DMS53 treated with DMSO at 0.1 percent for 48 hours (cell line): Measurements from ENCODE around the gene RAP1GAP2.

Source experiments
- DNase-seq: peaks from one replicate; lab custom pipeline; 2025; ENCODE audit not compliant: unreplicated experiment; lab: John Stamatoyannopoulos, UW

Gene RAP1GAP2

DNA sequence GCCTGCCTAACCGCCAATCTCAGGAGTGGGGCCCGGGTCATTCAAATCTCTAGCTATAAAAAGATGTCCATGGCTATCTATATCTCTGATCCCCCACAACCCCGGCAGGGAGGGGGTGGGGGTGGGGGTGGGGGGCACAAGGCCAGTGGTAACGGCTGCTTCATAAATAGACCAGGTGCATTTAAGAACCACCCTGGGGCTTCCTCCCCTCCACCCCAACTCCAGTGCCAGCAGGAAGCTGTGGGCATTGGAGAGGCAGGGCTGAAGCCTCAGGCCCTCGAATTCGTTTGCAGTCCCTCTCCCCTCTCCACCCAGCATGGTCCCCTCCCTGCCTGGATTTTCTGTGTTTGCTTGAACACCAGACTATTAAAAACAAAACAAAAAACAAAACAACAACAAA is 56.0 kb downstream of the RAP1GAP2 start:
- no peak for DNase-seq

DNA sequence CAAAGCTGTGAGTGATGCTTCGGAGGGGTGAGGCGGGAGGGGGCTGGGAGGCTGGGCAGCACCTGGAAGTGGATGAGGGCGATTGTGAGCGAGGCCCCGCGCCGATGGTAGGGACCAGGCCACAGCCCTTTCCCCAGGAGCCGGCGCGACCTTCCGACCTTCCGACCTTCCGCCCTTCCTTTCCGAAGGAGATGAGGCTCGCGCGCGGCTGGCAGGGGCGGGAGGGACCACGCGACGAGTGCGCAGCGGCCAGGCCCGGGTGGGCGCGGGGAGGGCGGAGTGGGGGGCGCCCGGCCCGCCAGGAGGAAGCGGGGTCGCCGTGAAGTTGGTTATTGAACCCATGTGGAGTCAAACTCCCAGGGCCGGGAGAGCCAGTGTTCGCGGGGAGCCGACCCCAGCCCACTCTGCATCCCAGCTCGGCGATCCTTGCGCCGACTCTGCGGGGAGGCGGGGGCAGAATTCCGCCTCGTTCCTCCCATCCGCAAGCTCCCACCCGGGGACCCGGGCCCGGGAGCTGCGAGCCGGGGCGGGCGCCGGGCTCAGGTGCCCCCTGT is 56.6 kb downstream of the RAP1GAP2 start:
- no peak for DNase-seq

DNA sequence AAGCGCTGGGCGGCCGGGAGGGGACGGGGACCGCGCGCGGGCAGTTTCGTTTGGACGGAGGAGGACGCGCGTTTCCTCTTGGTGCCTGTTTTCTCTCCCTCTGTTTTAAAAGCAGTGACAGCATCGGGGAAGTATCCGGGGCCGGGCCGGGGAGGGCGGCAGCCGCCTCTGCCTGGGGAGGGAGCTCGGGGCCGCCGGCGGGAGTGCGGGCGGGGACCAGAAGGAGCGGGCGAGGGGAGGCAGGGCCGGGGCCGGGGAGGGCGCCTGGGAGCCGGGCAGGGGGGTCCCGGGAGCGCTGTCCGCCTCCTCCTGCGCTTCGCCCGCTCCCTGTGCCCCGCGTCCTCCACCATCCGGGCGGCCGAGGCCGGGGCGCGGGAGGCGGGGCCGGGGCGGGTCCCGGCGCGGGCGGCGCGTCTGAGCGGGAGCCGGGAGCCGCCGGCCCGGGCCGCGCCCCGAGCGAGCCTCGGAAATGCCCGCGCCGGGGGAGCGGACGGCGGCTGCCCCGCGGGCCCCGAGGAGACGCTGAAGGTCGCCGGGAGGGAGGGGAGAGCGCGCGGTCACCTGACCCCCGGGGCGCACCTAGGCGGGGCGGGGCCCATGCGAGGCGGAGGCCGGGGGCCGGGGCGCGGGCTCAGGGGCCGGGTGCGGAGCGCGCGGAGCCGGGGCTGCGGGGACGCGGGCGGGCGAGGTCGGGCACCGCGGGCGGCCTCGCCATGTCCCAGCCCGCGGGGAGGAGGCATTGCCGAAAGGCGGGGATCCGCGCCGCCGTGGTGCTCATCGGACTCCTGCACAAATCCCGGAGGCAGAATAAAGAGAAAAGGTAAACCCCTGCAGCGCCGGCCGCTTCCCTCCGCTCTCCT is 57.3 kb downstream of the RAP1GAP2 start:
- peak; percentile 26 for DNase-seq

DNA sequence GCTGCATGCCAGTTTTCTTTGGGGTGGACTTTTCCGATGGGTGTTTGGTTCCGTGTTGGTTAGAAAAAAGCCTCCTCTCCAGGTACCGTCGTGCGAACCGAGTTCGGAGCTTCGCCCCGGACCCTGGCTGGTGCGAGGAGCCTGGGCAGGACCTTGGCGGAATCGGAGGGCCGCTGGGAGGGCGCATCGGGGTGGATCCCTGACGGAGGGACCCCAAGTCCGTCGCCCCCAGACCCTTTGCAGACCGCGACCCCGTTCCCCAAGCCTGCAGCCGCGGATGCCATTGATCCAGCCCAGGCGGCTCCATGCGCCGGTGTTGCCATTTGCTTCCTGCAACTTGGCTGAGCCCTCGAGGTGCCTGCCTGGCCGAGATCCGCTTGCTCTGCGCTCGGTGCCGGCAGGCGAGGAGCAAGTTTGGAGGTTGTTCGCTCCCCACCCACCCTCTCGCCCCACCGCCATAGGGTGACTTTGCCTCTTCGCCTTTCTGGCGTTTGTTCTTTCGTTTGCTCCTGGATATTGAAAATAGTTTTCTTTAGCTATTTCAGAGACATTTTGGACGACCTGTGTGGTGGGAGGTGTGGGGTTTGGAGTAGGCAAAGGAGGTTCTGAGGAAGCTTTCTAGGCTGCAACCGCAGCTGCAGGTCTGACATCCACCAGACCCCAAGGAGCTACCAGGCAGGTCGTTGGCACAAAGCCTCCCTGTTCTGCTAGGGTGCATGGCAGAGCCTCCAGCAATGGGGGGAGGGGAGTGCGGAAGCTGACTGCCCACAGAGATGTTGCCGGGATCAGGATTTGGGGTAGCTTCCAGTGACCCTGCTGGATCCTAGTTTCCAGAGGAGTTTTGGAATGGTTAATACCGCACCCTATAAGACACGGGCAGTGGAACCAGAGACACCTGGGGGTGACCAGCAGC is 58.2 kb downstream of the RAP1GAP2 start:
- peak; percentile 20 for DNase-seq

DNA sequence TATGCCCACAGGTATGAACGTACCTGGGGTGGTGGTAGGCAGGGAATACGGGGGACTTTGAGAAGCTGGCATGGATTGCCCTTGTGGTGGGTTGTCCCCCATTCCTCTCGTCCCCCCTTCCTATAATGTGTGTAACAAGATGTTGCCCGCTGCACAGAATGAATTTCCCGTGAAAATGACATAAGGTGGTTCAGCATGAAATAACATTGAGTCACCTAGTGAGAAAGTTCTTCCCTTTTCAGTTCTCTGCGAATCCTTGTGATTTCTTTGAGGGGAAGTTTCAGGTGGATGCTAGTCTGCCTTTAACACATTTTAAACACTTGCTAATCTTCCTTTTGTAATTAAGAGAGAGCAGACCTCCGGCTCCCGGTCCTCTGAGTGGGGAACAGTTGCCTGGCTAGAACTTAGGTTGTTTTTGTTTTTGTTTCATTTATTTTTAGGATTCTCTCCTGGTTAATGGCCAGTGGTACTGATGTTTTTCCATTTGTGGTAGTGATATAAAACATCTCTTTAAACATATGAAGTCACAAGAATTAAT is 58.9 kb downstream of the RAP1GAP2 start:
- no peak for DNase-seq

DNA sequence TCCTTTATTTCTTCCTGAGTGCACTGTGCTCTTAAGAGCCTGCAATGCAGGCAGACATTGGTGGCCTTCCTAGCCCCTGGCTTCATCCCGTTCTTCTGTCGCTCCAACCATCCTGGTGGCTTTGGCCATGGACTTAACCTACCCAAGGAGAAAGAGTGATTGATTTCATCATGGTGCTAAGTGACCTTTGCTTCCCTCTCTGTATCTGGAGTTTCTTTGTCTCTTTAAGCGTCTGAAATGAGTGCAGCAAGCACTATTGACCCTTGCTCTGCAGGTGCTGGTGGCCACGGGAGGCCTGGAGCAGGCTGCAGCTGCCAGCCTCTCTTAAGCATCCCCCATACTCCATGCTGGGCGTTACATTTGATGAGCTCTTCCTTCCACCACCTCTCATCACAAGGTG is 60.5 kb downstream of the RAP1GAP2 start:
- DNase-seq = no peak

DNA sequence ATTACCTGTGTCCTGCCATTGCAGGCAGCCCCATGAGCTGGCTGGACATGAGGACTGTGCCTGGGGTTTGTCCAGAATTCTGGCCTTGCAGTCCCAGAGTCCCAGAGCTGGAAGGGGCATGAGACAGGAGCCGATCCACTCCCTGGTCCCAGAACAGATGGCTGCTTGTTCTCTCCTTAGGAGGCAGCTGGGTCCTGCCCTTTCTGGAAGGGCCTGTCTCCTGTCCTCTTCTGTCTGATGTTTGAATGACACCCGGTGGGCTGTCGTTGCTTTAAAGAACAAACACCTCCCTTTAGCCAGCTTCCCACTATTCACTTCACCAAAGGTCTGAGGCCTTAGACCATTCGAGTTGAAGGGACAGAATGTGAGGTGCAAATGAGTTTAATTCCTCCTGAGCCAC is 63.8 kb downstream of the RAP1GAP2 start:
- DNase-seq = no peak

DNA sequence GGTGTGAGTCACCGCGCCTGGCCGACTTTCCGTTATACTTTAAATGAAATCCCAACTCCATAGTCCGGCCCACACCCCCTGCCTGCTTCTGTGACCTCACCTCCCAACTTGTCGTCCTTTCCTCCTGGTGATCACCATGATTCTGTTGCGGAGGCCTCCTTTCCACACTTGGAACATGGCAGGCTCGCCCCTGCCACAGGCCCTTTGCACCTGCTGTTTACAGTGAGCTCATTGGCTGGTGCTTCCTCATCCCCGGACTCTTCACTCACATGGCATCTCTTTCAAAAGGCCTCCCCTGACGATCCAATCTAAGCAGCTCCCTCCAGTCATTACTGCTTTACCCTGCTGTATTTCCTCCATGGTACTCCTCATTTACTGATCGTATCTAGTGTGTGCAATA is 64.6 kb downstream of the RAP1GAP2 start:
- DNase-seq = no peak

DNA sequence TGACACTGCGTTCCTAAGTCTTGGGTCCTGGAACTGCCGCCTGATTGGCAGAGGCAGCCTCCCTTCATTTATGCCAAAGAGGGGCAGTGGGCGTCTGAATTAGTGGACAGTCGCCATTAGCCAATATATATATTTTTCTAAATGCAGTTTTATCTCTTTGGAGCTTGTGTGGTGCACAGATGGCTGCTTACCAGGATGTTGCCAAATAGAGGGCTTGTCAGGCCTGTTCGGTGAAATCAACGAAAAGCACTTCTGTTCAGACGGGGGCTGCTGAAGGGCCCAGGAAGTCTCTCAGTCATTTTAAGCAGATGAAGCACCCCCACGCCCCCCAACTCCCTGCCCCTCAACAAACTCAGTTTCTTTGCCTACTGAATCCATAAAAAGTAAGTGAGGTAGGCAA is 66.0 kb downstream of the RAP1GAP2 start:
- no peak for DNase-seq

DNA sequence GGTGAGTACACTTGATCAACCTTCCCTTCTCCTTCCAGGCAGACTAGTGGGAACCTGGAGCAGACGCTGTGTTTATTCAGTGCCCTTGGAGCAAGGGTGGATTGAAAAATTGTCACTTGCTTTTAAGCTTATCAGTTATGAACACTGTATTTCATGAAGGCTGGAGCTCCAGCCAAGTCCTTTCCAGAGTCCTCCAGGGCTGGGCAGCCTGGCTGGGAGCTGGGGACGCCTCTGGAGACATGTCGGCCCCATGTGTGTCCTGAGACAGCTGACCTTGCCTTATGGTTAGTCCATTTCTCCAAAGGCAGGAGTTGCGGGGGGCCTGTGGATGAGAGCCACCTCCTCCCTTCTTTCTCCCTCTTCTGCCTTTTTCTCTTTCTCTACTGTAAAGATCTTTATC is 67.0 kb downstream of the RAP1GAP2 start:
- no peak for DNase-seq

DNA sequence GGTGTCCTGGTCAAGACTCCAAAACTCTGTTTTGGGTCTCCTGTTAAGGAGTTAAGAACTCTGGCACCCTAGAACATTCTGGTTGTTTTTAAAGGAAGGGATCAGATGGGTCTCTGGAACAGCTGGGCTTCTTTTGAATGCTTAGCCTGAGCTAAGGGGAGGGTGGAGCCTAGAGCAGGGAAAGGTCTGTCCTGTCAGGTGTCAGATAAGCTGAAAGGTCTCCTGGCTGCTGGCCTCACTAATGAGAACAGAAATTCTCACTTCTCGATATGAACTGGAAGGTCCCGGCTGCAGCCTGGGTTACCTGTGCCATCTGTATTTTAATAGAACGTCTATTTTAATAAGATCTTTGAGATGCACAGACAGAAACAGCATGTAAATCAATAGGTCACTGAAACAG is 69.0 kb downstream of the RAP1GAP2 start:
- no peak for DNase-seq

DNA sequence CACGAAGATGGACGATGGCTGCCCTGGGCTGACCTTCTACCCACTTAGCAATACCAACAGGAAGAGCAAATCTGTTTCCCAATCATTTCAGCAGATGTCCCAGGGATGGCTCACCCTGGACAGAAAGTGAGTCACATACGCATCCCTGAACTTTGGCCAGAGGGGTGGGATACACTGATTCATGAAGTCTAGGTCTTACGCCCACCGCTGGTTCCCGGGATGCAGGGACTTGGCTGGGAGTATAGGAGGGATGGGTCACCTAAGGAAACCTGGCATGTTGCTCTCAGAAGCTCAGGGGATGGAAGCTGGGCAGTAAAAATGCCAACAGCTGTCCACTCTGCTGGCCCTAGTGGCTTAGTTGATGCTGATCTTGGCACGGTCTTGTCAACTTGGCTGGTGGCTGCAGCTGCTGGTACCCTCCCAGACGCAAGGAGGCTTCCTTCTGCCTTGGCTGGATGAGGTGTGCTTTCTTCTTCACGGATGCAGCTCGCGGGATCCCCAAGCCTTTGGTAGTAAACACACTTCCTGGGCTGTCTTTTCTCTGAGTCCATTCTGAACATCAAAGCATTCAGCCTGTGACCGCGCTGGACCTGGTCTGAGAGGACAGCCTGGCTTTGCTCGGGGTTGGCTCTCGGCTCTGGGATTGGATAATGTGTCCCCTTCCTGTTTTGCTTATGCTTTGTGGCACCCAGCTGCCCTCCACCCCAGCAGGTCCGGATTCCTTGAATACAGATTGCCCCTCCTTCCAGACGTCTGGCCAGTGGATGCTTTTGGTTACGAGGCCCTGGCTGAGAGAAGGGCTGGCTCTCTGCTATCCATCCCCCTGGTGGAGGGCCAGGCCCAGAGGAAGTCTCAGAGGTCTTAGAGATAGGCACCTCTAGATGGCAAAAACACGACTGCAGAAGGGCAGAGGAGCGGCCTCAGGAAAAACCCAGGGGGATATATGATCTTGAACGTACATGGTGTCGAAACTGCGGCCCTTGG is 71.5 kb downstream of the RAP1GAP2 start:
- no peak for DNase-seq

DNA sequence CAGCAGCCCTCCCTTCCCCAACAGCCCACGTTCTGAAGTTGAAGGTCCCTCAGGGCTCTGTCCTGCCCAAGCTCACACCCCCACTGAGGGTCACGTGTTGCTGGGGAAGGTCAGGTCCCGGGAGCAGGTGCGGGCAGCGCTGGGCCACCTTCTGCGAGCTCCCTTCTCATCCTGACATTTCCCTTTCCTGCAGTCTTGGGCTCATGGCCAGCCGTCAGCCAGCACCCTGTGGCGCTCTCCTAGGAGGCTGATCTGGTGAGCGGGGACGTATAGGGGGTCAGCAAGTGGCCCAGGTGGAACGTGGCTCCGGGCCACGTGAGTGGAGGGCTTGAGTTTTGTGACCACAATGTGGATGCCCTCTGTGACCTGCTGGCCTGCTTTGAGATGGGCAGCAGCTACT is 73.4 kb downstream of the RAP1GAP2 start:
- DNase-seq = no peak

DNA sequence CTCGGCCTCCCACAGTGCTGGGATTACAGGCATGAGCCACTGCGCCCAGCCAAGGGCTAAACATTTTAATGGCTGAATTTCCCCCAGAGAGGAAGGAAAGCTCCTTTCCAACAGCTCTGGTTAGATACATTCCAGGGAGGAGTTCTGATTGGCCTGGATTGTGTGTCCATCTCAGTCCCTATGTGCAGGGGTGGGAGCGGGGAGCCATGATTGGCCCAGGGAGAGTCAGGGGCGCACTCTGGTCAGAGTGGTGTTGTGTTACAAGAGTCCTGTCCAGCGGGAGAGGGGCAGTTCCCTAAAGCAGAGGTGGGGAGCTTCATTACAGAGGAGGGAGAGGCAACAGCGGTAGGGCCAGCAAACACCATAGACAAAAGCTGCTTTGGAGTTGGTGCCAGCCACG is 75.0 kb downstream of the RAP1GAP2 start:
- DNase-seq = no peak

DNA sequence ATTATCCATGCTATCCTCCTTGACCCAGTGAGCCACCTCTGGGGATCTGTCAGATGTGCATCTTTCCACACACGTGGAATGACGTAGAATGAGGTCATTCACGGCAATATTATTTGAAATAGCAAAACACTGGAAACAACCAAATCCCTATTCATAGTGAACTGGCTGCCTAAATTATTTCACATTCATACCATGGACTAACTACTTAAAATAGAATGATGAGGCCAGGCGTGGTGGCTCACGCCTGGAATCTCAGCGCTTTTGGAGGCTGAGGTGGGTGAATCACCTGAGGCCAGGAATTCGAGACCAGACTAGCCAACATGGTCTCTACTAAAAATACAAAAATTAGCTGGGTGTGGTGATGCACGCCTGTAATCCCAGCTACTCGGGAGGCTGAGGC is 75.5 kb downstream of the RAP1GAP2 start:
- DNase-seq = no peak

DNA sequence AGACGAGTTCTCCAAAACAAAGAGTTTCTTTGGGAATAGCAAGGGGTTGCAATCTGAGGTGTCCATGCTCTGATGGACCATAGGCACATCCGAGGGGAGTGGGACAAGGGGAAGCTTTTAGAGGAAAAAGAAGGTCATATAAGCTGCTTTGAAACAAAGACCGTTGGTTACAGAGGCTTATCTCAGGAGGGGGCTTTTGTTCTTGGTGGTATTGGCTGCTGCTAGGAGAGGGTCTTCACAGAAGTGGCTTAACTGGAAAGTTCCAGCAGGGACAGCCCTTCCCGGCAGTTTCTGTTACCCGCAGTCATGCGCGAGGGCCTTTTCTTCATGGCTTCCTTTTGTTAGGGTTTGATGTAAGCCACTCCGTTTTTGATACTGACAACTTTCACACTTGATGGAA is 76.0 kb downstream of the RAP1GAP2 start:
- DNase-seq = no peak

DNA sequence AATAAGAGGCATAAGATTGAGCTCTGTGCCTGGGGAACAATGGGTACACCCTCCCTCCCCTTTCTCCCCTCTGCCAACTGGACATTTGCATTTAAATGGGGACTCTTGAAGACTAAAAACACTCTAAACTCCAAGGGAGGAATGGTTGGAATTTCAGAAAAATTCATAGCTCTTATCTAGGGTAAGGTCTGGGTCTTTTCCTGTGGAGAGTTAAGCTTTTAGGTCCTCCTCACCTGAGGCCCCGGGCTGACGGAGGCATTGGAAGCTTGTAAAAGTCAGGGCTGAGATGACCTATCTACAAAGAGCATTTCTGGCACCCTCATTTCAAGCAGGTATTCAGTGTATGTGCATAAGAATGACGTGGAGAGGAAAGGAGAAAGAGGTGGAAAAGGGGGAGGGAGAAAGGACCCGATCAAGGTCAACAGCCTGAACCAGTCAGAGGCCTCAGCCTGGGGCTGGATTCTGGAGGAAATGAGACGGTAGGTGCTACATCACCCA is 78.0 kb downstream of the RAP1GAP2 start:
- no peak for DNase-seq

DNA sequence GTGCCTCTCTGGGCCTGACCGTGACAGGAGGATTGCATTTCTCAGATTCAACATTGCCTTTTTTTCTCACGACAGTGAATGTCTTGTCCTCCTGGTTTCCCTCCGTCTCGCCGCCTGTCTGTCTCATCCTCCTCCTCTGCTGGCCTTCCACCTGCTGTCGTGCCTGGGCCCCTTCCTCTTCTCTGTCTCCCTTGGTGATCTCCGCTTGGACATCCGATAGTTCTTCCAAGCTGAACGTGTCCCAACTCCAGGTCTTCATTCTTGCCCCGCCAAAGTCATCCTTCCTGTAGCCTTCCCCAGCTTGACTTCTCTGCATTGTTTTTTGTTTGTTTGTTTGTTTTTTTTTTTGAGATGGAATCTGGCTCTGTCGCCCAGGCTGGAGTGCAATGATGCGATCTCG is 79.4 kb downstream of the RAP1GAP2 start:
- DNase-seq = no peak

DNA sequence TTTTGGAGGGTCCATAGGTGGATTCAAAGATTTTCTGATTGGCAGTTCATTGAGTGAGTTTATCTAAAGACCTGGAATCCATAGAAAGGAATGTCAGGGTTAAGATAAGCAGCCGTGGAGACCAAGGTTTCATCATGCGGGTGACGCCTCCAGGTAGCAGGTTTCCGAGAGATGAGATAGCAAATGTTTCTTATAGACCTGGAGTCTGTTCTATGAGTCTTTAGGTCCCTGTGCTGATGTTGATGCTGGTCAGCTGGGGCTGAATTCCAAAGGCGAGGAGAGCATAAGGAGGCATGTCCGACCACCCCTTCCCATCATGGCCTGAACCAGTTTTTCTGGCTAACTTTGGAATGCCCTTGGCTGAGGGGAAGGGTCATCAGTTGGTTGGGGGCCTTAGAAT is 80.2 kb downstream of the RAP1GAP2 start:
- DNase-seq = no peak

DNA sequence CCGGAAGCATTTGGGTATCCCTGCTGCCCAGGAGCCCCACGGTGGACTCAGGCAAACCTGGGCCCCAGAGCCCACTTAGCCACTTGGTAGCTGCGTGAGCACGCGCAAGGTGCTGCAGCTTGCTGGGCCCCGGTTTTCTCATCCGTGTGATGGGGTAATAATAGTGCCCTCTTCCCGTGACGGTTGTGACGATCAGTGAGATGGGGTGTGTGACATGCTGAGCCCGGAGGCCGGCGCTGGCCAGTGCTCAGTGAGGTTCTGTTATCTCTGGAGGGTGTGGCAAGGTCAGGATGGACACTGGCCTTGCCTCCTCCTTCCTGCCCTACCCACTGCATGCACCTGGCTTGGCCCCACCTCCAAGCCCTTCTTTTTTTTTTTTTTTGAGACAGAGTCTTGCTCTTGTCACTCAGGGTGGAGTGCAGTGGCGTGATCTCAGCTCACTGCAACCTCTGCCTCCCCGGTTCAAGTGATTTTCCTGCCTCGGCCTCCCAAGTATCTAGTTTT is 82.6 kb downstream of the RAP1GAP2 start:
- DNase-seq = no peak
